CD4-positive, alpha-beta T cell treated with Interleukin-6 for 4 hours (primary cell): ENCODE measurements around the gene SLC47A2.

Experiments used
- DNase-seq: peaks from one replicate; pipeline ENCODE4 v3.0.0-alpha.2; 2020; ENCODE audit warnings: mixed read lengths

SLC47A2 gene

DNA sequence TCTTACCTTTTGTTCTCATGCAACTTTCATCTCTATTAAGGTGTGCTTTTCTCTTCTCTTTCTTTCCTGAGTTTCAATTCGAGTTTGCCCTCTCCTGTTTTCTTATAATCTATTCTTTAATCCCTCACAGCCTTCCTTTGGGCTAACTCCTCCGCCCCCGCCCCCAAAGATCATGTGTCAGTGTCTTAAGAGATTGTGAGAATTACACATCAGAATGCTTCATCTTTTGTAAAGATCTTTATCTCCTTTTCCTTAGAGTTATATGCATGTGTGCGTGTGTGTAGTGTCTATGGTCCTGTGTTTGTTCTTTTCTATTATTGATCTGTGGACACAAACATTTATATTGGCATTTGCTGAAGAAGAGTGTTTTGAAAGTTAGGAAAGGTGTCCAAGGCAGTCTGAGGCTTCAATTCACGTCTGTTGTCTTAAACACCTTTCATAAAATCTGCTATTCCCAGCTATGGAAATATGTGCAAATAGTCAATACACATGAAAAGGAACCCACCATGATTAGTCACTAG is 74.0 kb downstream of the SLC47A2 start:
- no peak for DNase-seq

GRCh38 chr17:19641687-19642372 is 74.6 kb downstream of the SLC47A2 start:
- no peak for DNase-seq

- no peak for DNase-seq
Observed at GRCh38 chr17:19631905-19632304, 84.5 kb downstream of the SLC47A2 start.

- DNase-seq = no peak
Observed at GRCh38 chr17:19630661-19631060, 85.7 kb downstream of the SLC47A2 start.

GRCh38 chr17:19630035-19630434 is 86.3 kb downstream of the SLC47A2 start:
- DNase-seq = no peak

DNA sequence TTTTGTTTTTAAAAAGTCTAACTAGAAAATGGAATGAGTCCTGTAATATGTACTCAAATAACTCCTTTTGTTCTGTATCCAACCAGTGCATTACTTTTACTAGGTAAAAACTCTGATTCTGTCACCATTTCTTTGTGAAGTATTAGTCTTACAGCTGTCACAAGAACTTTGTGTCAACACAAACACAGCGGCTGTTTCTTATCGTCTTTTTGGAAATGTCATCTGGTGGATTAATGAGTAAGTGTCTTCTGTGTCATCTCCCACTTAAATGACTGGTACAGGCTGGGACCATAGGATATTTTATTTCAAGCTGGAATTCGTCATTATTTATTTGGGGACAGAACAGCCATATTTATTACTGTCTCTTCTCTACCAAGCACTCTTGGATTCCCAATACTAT is 86.9 kb downstream of the SLC47A2 start:
- no peak for DNase-seq
